Mucosa of rectum (tissue), 2 donors: ENCODE measurements around the gene COL28A1.
"Not testable (repeated sequence)": the region's sequence is repeated elsewhere in the genome, so short reads cannot be mapped to it uniquely, and the experiment has no call there.

Source experiments
- H3K27ac ChIP-seq, 2 donors: one replicate each; pipeline ENCODE4 v1.7.0; 2013; ENCODE audit warnings: inconsistent platforms in 2 of 2, low read depth in 2 of 2, low read length in 2 of 2
- H3K27me3 ChIP-seq, 2 donors: one replicate each; pipeline ENCODE4 v1.7.0; 2013; ENCODE audit warnings: low read length in 2 of 2; ENCODE audit not compliant: control insufficient read depth in 2 of 2, insufficient read depth in 2 of 2
- H3K36me3 ChIP-seq, 2 donors: one replicate each; pipeline ENCODE4 v1.7.0; 2013; ENCODE audit warnings: low read length in 2 of 2; ENCODE audit not compliant: control insufficient read depth in 2 of 2, insufficient read depth in 2 of 2
- H3K4me1 ChIP-seq, 2 donors: one replicate each; pipeline ENCODE4 v1.7.0; 2013; ENCODE audit warnings: low read length in 2 of 2, mild to moderate bottlenecking in 1 of 2; ENCODE audit not compliant: control insufficient read depth in 2 of 2, insufficient read depth in 2 of 2
- H3K4me3 ChIP-seq, 2 donors: one replicate each; pipeline ENCODE4 v1.7.0; 2013; ENCODE audit warnings: low read length in 2 of 2
- H3K9ac ChIP-seq, 2 donors: one replicate each; pipeline ENCODE4 v1.7.0; 2013; ENCODE audit warnings: low read length in 2 of 2, low read depth in 1 of 2, mild to moderate bottlenecking in 1 of 2
- H3K9me3 ChIP-seq, 2 donors: one replicate each; pipeline ENCODE4 v1.7.0; 2013; ENCODE audit warnings: low read length in 2 of 2; ENCODE audit not compliant: control insufficient read depth in 2 of 2
- donor health status: healthy.
- donor health status: Normal muscosa, but diverticular disease.

The COL28A1 gene

GRCh38 chr7:7563269-7563668 lies 27.6 kb upstream of the COL28A1 start:
- Histone ChIP-seq H3K4me1 (peaks cover 6 to 11% of the 10 kb centered on the region in 2 donors), H3K27me3 (no peaks in the 10 kb centered on the region), H3K9me3 (no peaks in the 10 kb centered on the region), H3K36me3 (no peaks in the 10 kb centered on the region), H3K4me3 (no peak overlapping the region), H3K9ac (no peak overlapping the region), H3K27ac (no peak overlapping the region)

DNA sequence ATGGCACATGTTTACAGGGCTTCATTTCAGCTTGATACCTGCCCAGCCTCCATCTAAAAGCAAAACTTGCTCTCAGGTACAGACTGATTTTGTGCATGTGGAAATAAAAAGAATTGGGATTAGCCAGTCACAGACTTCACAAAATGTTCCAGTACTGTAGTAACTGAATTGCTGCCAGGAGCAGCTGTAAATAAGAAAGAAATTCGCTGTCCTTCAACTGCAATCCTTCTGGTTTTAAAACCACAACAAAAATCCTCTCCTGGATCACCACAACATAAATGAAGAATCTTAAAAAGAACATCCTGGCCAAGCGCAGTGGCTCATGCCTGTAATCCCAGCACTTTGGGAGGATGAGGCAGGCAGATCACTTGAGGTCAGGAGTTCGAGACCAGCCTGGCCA lies 27.1 kb upstream of the COL28A1 start:
- no peak overlapping the region for H3K4me3 ChIP-seq
- no peaks in the 10 kb centered on the region for H3K9me3 ChIP-seq
- H3K36me3 ChIP-seq: no peaks in the 10 kb centered on the region
- no peaks in the 10 kb centered on the region for H3K27me3 ChIP-seq
- no peak overlapping the region for H3K27ac ChIP-seq
- peaks cover 5 to 6% of the 10 kb centered on the region in 2 donors for H3K4me1 ChIP-seq
- H3K9ac ChIP-seq: no peak overlapping the region

DNA sequence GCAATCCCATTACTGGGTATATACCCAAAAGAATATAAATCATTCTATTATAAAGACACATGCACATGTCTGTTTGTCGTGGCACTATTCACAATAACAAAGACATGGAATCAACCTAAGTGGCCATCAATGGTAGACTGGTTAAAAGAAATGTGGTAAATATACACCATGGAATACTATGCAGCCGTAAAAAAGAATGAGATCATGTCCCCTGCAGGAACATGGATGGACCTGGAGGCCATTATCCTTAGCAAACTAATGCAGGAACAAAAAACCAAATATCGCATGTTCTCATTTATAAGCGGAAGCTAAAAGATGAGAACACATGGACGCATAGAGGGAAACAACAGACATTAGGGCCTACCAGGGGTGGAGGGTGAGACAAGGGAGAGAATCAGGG lies 25.9 kb upstream of the COL28A1 start:
- not testable (repeated sequence) for H3K27ac ChIP-seq, H3K9me3 ChIP-seq, H3K4me3 ChIP-seq, H3K9ac ChIP-seq, H3K36me3 ChIP-seq, H3K27me3 ChIP-seq, H3K4me1 ChIP-seq

DNA sequence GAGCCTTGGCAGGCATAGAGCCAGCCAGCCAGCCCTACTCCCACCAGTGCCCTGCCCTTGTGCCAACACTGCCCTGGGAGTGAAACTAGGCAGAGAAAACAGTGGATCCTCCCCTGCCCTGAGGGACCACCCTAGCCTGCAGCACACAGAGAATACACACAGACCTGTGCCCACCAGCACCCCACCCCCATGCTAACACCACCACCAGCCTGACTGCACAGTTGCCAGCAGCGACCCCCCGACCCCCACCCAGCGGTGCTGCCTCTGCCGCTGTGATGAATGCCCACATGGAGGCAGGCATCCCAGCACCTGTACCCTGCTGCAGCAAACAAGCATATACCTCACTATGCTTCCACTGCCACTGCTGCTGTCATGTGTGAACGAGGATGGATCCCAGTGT lies 21.6 kb upstream of the COL28A1 start:
- H3K4me1 ChIP-seq: no peaks in the 10 kb centered on the region
- H3K27me3 ChIP-seq: no peaks in the 10 kb centered on the region
- no peaks in the 10 kb centered on the region for H3K9me3 ChIP-seq

DNA sequence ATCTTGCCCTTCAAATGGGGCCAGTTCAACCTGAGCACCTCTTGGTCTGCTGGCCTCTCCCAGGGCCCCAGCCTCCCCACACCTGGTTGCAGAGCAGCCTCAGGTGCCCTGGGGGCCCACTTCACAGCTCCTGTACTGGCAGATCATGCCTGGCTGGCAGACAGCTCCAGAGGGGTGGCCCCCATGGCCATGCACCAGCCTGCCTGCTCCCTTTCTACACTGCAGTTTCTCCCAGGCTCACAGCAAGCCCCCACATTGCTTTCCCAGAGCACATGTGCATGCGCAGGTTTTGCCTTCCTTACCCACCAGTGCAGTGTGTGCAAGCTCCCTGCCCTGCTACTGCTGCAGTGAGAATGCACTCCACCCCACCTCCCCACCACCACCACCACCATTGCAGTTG lies 21.2 kb upstream of the COL28A1 start:
- H3K27ac ChIP-seq: no peak overlapping the region
- H3K4me1 ChIP-seq: no peaks in the 10 kb centered on the region
- H3K9ac ChIP-seq: no peak overlapping the region
- H3K9me3 ChIP-seq: no peaks in the 10 kb centered on the region
- H3K4me3 ChIP-seq: no peak overlapping the region
- H3K36me3 ChIP-seq: no peaks in the 10 kb centered on the region
- H3K27me3 ChIP-seq: no peaks in the 10 kb centered on the region

More for the DNA sequence above, 21.6 kb upstream of the COL28A1 start:
- Histone ChIP-seq H3K27ac (no peak overlapping the region), H3K4me3 (no peak overlapping the region), H3K36me3 (no peaks in the 10 kb centered on the region), H3K9ac (no peak overlapping the region)

- Histone ChIP-seq H3K4me1 (no peaks in the 10 kb centered on the region), H3K4me3 (no peak overlapping the region), H3K36me3 (no peaks in the 10 kb centered on the region), H3K9me3 (no peaks in the 10 kb centered on the region), H3K27ac (no peak overlapping the region), H3K27me3 (no peaks in the 10 kb centered on the region), H3K9ac (no peak overlapping the region)
Observed at GRCh38 chr7:7554649-7555575, 19.2 kb upstream of the COL28A1 start.

DNA sequence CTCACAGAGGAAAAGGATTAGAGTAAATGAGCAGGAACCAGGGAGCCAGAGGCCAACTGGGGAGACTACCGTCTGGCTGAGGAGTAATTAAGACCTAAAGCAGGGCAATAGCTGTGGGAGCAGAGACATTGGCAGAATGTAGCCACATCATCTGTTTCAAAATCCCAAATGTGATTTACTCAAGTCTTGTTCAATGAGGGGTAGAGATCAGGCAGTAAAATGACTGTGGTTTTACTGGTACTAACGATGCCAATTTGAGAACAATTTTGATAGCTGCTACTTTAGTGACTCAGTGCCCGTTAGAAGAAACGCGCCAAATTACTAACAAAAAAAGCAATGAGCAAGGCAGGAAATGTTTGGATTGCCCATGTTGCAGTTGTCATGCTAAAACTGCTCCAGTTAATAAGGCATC lies 18.4 kb upstream of the COL28A1 start:
- no peak overlapping the region for H3K4me3 ChIP-seq
- H3K36me3 ChIP-seq: no peaks in the 10 kb centered on the region
- no peak overlapping the region for H3K9ac ChIP-seq
- no peaks in the 10 kb centered on the region for H3K4me1 ChIP-seq
- no peaks in the 10 kb centered on the region for H3K27me3 ChIP-seq
- no peaks in the 10 kb centered on the region for H3K9me3 ChIP-seq
- H3K27ac ChIP-seq: no peak overlapping the region

GRCh38 chr7:7553386-7553785 lies 17.7 kb upstream of the COL28A1 start:
- Histone ChIP-seq H3K36me3 (no peaks in the 10 kb centered on the region), H3K9ac (no peak overlapping the region), H3K4me1 (no peaks in the 10 kb centered on the region), H3K27ac (no peak overlapping the region), H3K9me3 (no peaks in the 10 kb centered on the region), H3K4me3 (no peak overlapping the region), H3K27me3 (no peaks in the 10 kb centered on the region)

DNA sequence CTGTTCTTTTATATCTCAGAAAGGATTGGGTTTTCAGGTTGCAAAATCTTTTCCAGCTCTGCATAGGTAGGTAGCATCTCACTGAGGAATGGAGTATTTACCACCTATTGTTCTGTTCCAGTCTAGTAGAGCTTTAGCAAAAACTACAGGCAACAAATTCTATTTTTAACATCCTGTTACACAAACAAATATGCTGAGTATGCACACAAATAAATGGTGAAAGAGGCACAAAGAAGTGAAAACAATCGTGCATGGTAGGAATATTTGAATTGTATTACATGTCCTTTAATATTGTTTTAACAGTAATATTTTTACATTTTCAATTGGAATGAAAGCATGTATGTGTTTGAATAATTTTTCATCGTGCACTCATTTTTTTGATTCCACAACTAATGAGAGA lies 16.5 kb upstream of the COL28A1 start:
- no peak overlapping the region for H3K4me3 ChIP-seq

GRCh38 chr7:7550663-7551062 lies 15.0 kb upstream of the COL28A1 start:
- Histone ChIP-seq H3K27ac (no peak overlapping the region), H3K4me3 (no peak overlapping the region), H3K27me3 (no peaks in the 10 kb centered on the region), H3K9me3 (no peaks in the 10 kb centered on the region), H3K4me1 (no peaks in the 10 kb centered on the region), H3K9ac (no peak overlapping the region), H3K36me3 (no peaks in the 10 kb centered on the region)

More for the DNA sequence above, 16.5 kb upstream of the COL28A1 start:
- no peaks in the 10 kb centered on the region for H3K4me1 ChIP-seq
- H3K9me3 ChIP-seq: no peaks in the 10 kb centered on the region
- no peaks in the 10 kb centered on the region for H3K36me3 ChIP-seq
- H3K27me3 ChIP-seq: no peaks in the 10 kb centered on the region
- no peak overlapping the region for H3K9ac ChIP-seq
- H3K27ac ChIP-seq: no peak overlapping the region
